Mucosa of descending colon (tissue), 3 donors: Measurements from ENCODE around the gene SPTBN5. TPM values are rescaled to one million over a fixed set of nuclear protein-coding genes. Genes with fewer than 3 reads are reported as not detected.

Source experiments
- ATAC-seq: fragments of 200-7000 bp; cut with Tn5 transposase; one replicate; pipeline ENCODE4 v1.9.1; 2020; ENCODE audit warnings: mild to moderate bottlenecking, moderate library complexity
- DNase-seq, 3 donors: peaks; one replicate each; pipeline ENCODE4 v3.0.0-alpha.2; 2020
- H3K36me3 ChIP-seq: fragments of 200-600 bp; one replicate; pipeline ENCODE4 v1.8.0; 2021; ENCODE audit warnings: low read depth, mild to moderate bottlenecking
- H3K4me1 ChIP-seq: fragments of 200-600 bp; one replicate; pipeline ENCODE4 v1.8.0; 2021; ENCODE audit warnings: low read depth, mild to moderate bottlenecking
- H3K4me3 ChIP-seq: fragments of 200-600 bp; one replicate; pipeline ENCODE4 v1.8.0; 2021; ENCODE audit warnings: mild to moderate bottlenecking
- H3K9me3 ChIP-seq: fragments of 200-600 bp; one replicate; pipeline ENCODE4 v1.8.0; 2021; ENCODE audit warnings: mild to moderate bottlenecking
- CTCF ChIP-seq: fragments of 200-600 bp; IDR thresholded peaks from one replicate; pipeline ENCODE4 v1.8.0; 2022; ENCODE audit warnings: antibody characterized with exemption, mild to moderate bottlenecking
- intact Hi-C, 2 donors: fragments of 100-400 bp; cut with DNase I in 1 of 2; cut with micrococcal nuclease in 1 of 2; formaldehyde crosslinking; loops; one replicate each; pipeline versions ENCODE4 v1.11.0 to v1.11.1; 2022; cut with DNase I, micrococcal nuclease
- total RNA-seq, 3 donors: library from RNA; stranded (reverse); fragmentation: NEBNext Ultra II Directional in 2 of 3; extraction: Animal tissue kit (Norgen Biotek cat#: 25700) in 2 of 3; gene quantifications; one replicate each; pipeline versions ENCODE4 v1.2.1 to v1.2.4, GENCODE V29; 2021 to 2023
- donor health status: DM: no; HTN: no; CAD: no; lungs with moderate emphysema.
- donor health status: DM: no; HTN: no; CAD: no.
- donor health status: DM: no; HTN: yes; CAD: no.

SPTBN5 gene
- total RNA-seq, 3 donors from 2014 or later, result 0.36 to 2.2 (median 0.87) TPM

- no peaks in the 10 kb centered on the region for H3K9me3 ChIP-seq
- H3K4me1 ChIP-seq, result peaks cover 9% of the 10 kb centered on the region
- H3K36me3 ChIP-seq, result no peaks in the 10 kb centered on the region
- intact Hi-C loops, result no loop called here
- no peak overlapping the region for H3K4me3 ChIP-seq
- ATAC-seq (no peak), DNase-seq (no peak)
- TF ChIP-seq CTCF, result no peak
Observed at GRCh38 chr15:41895491-41895890, 1.6 kb upstream of the SPTBN5 start.

GRCh38 chr15:41894791-41895463 is 1.1 kb upstream of the SPTBN5 start:
- no peak overlapping the region for H3K4me3 ChIP-seq

GRCh38 chr15:41894251-41894790 is 468 bp upstream of the SPTBN5 start:
- Histone ChIP-seq H3K9me3 (no peaks in the 10 kb centered on the region), H3K36me3 (no peaks in the 10 kb centered on the region), H3K4me3 (no peak overlapping the region), H3K4me1 (peaks cover 9% of the 10 kb centered on the region)
- DNase-seq, result no peak
- intact Hi-C loops, result no loop called here
- no peak for ATAC-seq
- TF ChIP-seq CTCF, result no peak

More at GRCh38 chr15:41894791-41895463, 1.1 kb upstream of the SPTBN5 start:
- no peaks in the 10 kb centered on the region for H3K9me3 ChIP-seq
- peak; percentile 49 to 89 (median 68) for DNase-seq
- intact Hi-C loops, result no loop called here
- no peak for TF ChIP-seq CTCF
- H3K4me1 ChIP-seq, result peaks cover 9% of the 10 kb centered on the region
- no peaks in the 10 kb centered on the region for H3K36me3 ChIP-seq
- peak; percentile 81 for ATAC-seq

- DNase-seq (peak in 2 of 3 donors; percentile 75 to 76), ATAC-seq (peak; percentile 69)
- TF ChIP-seq CTCF, result no peak
- H3K9me3 ChIP-seq, result no peaks in the 10 kb centered on the region
- H3K36me3 ChIP-seq, result no peaks in the 10 kb centered on the region
- H3K4me3 ChIP-seq, result no peak overlapping the region
- H3K4me1 ChIP-seq, result peaks cover 9% of the 10 kb centered on the region
- intact Hi-C loops, result no loop called here
Observed at GRCh38 chr15:41892621-41893421, 1.0 kb downstream of the SPTBN5 start.

- Histone ChIP-seq H3K4me1 (peaks cover 9% of the 10 kb centered on the region), H3K9me3 (no peaks in the 10 kb centered on the region), H3K36me3 (no peaks in the 10 kb centered on the region), H3K4me3 (no peak overlapping the region)
- peak; percentile 9 for ATAC-seq
- DNase-seq, result no peak
- intact Hi-C loops, result no loop called here
- no peak for TF ChIP-seq CTCF
Observed at GRCh38 chr15:41891946-41892345, 1.9 kb downstream of the SPTBN5 start.
